HG03432 (cell line): ENCODE measurements around the gene PAPPA.

Experiments used
- ATAC-seq: cut with Tn5 transposase; IDR thresholded peaks from one replicate; pipeline ENCODE4 v1.9.1; 2021; ENCODE audit warnings: mild to moderate bottlenecking, moderate library complexity; ENCODE audit not compliant: unreplicated experiment

Gene PAPPA

GRCh38 chr9:116213693-116214047 lies 60.1 kb downstream of the PAPPA start:
- no peak for ATAC-seq

- no peak for ATAC-seq
Measured at GRCh38 chr9:116218399-116218798, 64.8 kb downstream of the PAPPA start.

- ATAC-seq: no peak
Measured at GRCh38 chr9:116219686-116220085, 66.1 kb downstream of the PAPPA start.

- ATAC-seq: no peak
Measured at GRCh38 chr9:116223926-116224325, 70.3 kb downstream of the PAPPA start.

- no peak for ATAC-seq
Measured at GRCh38 chr9:116230051-116230632, 76.6 kb downstream of the PAPPA start.

- no peak for ATAC-seq
Measured at GRCh38 chr9:116232424-116233159, 79.0 kb downstream of the PAPPA start.

- ATAC-seq: no peak
Measured at GRCh38 chr9:116233160-116233530, 79.6 kb downstream of the PAPPA start.

GRCh38 chr9:116234081-116234480 lies 80.5 kb downstream of the PAPPA start:
- ATAC-seq: no peak

GRCh38 chr9:116236979-116237378 lies 83.4 kb downstream of the PAPPA start:
- no peak for ATAC-seq

- no peak for ATAC-seq
Measured at GRCh38 chr9:116237456-116237855, 83.9 kb downstream of the PAPPA start.

- no peak for ATAC-seq
Measured at GRCh38 chr9:116238225-116238624, 84.6 kb downstream of the PAPPA start.

- no peak for ATAC-seq
Measured at GRCh38 chr9:116238776-116239340, 85.3 kb downstream of the PAPPA start.

- no peak for ATAC-seq
Measured at GRCh38 chr9:116243708-116244107, 90.1 kb downstream of the PAPPA start.

- no peak for ATAC-seq
Measured at GRCh38 chr9:116247284-116247683, 93.7 kb downstream of the PAPPA start.

- ATAC-seq: no peak
Measured at GRCh38 chr9:116247791-116248374, 94.3 kb downstream of the PAPPA start.

GRCh38 chr9:116250891-116251290 lies 97.3 kb downstream of the PAPPA start:
- no peak for ATAC-seq

- ATAC-seq: no peak
Measured at GRCh38 chr9:116251366-116251765, 97.8 kb downstream of the PAPPA start.

GRCh38 chr9:116260531-116260930 lies 106.9 kb downstream of the PAPPA start:
- ATAC-seq: no peak

GRCh38 chr9:116262448-116262847 lies 108.9 kb downstream of the PAPPA start:
- no peak for ATAC-seq

GRCh38 chr9:116264361-116264760 lies 110.8 kb downstream of the PAPPA start:
- no peak for ATAC-seq

- no peak for ATAC-seq
Measured at GRCh38 chr9:116267021-116267420, 113.4 kb downstream of the PAPPA start.

- no peak for ATAC-seq
Measured at GRCh38 chr9:116269250-116269649, 115.7 kb downstream of the PAPPA start.
